ENCODE data around the gene ATF6.

The ATF6 gene

GRCh38 chr1:161766102-161766981 lies at the start of gene ATF6:
TSS of gene ATF6 (plus strand) at chr1:161766320. CDS start at chr1:161766361, 41 bp downstream.
- TF ChIP-seq CTCF (IDR thresholded peaks at IDR 0.05; ENCODE audit: low read depth, low read length, missing control alignments) = peak; percentile 5
- H3K27ac ChIP-seq = peak within 1 kb of the TSS; percentile 91
- DNase-seq = peak; percentile 95
- in situ Hi-C loops (cut with HindIII; ENCODE audit: low pct_ligation_motif_present, low sequenced_read_pairs) = no loop called here
- no peaks in the 10 kb centered on the region for H3K27me3 ChIP-seq (replicated peaks)
- H3K36me3 ChIP-seq (replicated peaks) = no peaks in the 10 kb centered on the region
- peak within 1 kb of the TSS; percentile 100 for H3K4me3 ChIP-seq (ENCODE audit: low read depth, low read length)

GRCh38 chr1:161718559-161719324 lies 47.4 kb upstream of the ATF6 start:
- no peak overlapping the region for H3K4me3 ChIP-seq (ENCODE audit: low read depth, low read length)
- H3K27me3 ChIP-seq (replicated peaks) = no peaks in the 10 kb centered on the region
- H3K36me3 ChIP-seq (replicated peaks) = no peaks in the 10 kb centered on the region
- H3K27ac ChIP-seq = no peak overlapping the region
- DNase-seq = no peak
- in situ Hi-C loops (cut with HindIII; ENCODE audit: low pct_ligation_motif_present, low sequenced_read_pairs) = no loop called here
- TF ChIP-seq CTCF (IDR thresholded peaks at IDR 0.05; ENCODE audit: low read depth, low read length, missing control alignments) = no peak

- in situ Hi-C loops (cut with HindIII; ENCODE audit: low pct_ligation_motif_present, low sequenced_read_pairs) = no loop called here
Measured at GRCh38 chr1:161719325-161719611, 46.9 kb upstream of the ATF6 start.

GRCh38 chr1:161720422-161720821 lies 45.7 kb upstream of the ATF6 start:
- Histone ChIP-seq H3K4me3 (ENCODE audit: low read depth, low read length) (no peak overlapping the region), H3K36me3 (replicated peaks) (no peaks in the 10 kb centered on the region), H3K27ac (no peak overlapping the region), H3K27me3 (replicated peaks) (no peaks in the 10 kb centered on the region)
- TF ChIP-seq CTCF (IDR thresholded peaks at IDR 0.05; ENCODE audit: low read depth, low read length, missing control alignments) = no peak
- in situ Hi-C loops (cut with HindIII; ENCODE audit: low pct_ligation_motif_present, low sequenced_read_pairs) = no loop called here
- DNase-seq = no peak

More at GRCh38 chr1:161719325-161719611, 46.9 kb upstream of the ATF6 start:
- H3K4me3 ChIP-seq (ENCODE audit: low read depth, low read length) = no peak overlapping the region
- no peak overlapping the region for H3K27ac ChIP-seq
- no peak for TF ChIP-seq CTCF (IDR thresholded peaks at IDR 0.05; ENCODE audit: low read depth, low read length, missing control alignments)
- DNase-seq = no peak
- no peaks in the 10 kb centered on the region for H3K27me3 ChIP-seq (replicated peaks)
- H3K36me3 ChIP-seq (replicated peaks) = no peaks in the 10 kb centered on the region

- no peak for DNase-seq
- Histone ChIP-seq H3K27ac (peak within 1 kb of the TSS; percentile 38), H3K4me3 (ENCODE audit: low read depth, low read length) (no peak within 1 kb of the TSS), H3K36me3 (replicated peaks) (no peaks in the 10 kb centered on the region), H3K27me3 (replicated peaks) (no peaks in the 10 kb centered on the region)
- in situ Hi-C loops (cut with HindIII; ENCODE audit: low pct_ligation_motif_present, low sequenced_read_pairs) = no loop called here
- no peak for TF ChIP-seq CTCF (IDR thresholded peaks at IDR 0.05; ENCODE audit: low read depth, low read length, missing control alignments)
Measured at GRCh38 chr1:161720956-161721737, 45.0 kb upstream of the ATF6 start, which contains the start of gene FCRLB. TSS of gene FCRLB (plus strand) at chr1:161721544. CDS start at chr1:161722673, 1,129 bp downstream.
